ENCODE measurements around the gene ELMOD3. TPM values are rescaled to one million over a fixed set of nuclear protein-coding genes. Genes with fewer than 3 reads are reported as not detected.

ELMOD3 gene
- polyA plus RNA-seq, 1 of the 3 experiments (the other 2 are of a cell fraction): 15.4 TPM

DNA sequence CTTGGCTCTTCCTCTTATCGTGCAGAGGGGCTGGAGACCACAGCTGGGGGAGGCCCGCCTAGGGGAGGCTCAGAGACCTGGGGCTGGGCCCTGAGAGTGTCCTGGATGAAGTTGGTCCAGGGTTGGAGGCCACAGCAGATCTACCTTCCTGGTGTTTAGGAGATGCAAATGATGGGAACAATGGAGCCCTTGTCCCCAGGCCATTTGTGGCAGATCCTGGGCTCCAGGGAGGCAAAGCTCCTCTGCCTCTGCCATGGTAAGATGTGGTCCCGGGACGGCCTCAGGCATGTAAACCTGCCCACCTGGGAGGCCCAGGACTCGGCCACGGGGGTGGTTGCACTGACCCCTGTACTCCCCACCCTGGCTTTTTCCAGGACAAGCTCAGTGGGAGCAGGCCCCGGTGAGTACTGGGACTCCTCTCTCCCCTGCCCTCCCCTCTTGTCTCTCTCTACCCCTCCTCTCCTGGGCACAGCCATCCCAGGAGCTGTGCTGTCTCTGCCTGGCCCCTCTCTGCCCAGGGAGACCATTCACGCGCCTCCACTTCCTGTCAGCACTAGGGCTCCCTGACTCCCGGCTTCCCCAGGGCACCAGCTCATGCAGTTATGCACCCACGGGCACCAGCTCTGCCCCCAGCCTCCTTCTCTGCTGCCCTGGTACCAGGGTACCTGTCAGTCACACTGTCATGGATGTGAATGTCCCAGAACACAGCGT lies 74.8 kb downstream of the ELMOD3 start:
- Histone ChIP-seq H3F3A (replicated peaks; ENCODE audit: insufficient read depth) (no peaks in the 10 kb centered on the region), H2AFZ (ENCODE audit: low read depth) (no peak overlapping the region), H3K9ac (no peak overlapping the region), H3K36me3 (replicated peaks in 1 of 2; ENCODE audit: control insufficient read depth in 1 of 2, insufficient read depth in 2 of 2, low read length in 1 of 2) (no peaks in the 10 kb centered on the region), H3K27ac (ENCODE audit: low read depth in 2 of 2, low read length in 1 of 2) (no peak overlapping the region), H3K9me3 (no peaks in the 10 kb centered on the region), H3K4me3 (ENCODE audit: low read depth in 2 of 2, low read length in 1 of 2) (no peak overlapping the region), H3K4me2 (no peak overlapping the region), H3K4me1 (ENCODE audit: control insufficient read depth in 1 of 2, insufficient read depth in 2 of 2, low read depth in 1 of 2, low read length in 1 of 2) (peaks cover 0 to 41% of the 10 kb centered on the region in 2 experiments; a peak in 2 of 4 replicates), H3K27me3 (ENCODE audit: insufficient read depth) (no peaks in the 10 kb centered on the region), H4K20me1 (ENCODE audit: insufficient read depth) (no peaks in the 10 kb centered on the region), H3K9me2 (no peaks in the 10 kb centered on the region), H3K79me2 (ENCODE audit: insufficient read depth) (no peaks in the 10 kb centered on the region)
- DNase-seq: no peak
- 93% methylated on average over 11 of the region's 12 CpGs for WGBS (ENCODE audit: low lambda C conversion rate)
- ChIA-PET CTCF (interaction anchor here (0.8 to 4.7 kb wide), 5 partner anchors 9 to 122 kb away, joined by 3 to 43 read pairs (median 3); no protein-coding TSS in a partner anchor), POLR2A (interaction anchor here (1.6 to 4.8 kb wide), 2 partner anchors 110 to 117 kb away, joined by 6 to 54 read pairs; partner anchors contain the start of gene MAT2A)
- no peak for TF ChIP-seq RXRA (IDR thresholded peaks at IDR 0.05; ENCODE audit: borderline replicate concordance, low read depth)
- no peak for TF ChIP-seq MAX (IDR thresholded peaks at IDR 0.05; ENCODE audit: low read depth)
- no peak for TF ChIP-seq MEF2A (IDR thresholded peaks at IDR 0.05; ENCODE audit: borderline replicate concordance, low read depth)
- TF ChIP-seq CTCF (IDR thresholded peaks at IDR 0.05): no peak
- TF ChIP-seq MXI1 (IDR thresholded peaks at IDR 0.05; ENCODE audit: low read depth, low read length): no peak
- TF ChIP-seq CHD2 (IDR thresholded peaks at IDR 0.05; ENCODE audit: low read length, partially characterized antibody): no peak
- TF ChIP-seq TAF1 (IDR thresholded peaks at IDR 0.05; ENCODE audit: borderline replicate concordance, low read depth, low read length): no peak
- no peak for TF ChIP-seq GATA2 (CRISPR knock-in tag; IDR thresholded peaks at IDR 0.05)
- no peak for TF ChIP-seq RCOR1 (IDR thresholded peaks at IDR 0.05; ENCODE audit: low read length)
- TF ChIP-seq, protein P1, sequence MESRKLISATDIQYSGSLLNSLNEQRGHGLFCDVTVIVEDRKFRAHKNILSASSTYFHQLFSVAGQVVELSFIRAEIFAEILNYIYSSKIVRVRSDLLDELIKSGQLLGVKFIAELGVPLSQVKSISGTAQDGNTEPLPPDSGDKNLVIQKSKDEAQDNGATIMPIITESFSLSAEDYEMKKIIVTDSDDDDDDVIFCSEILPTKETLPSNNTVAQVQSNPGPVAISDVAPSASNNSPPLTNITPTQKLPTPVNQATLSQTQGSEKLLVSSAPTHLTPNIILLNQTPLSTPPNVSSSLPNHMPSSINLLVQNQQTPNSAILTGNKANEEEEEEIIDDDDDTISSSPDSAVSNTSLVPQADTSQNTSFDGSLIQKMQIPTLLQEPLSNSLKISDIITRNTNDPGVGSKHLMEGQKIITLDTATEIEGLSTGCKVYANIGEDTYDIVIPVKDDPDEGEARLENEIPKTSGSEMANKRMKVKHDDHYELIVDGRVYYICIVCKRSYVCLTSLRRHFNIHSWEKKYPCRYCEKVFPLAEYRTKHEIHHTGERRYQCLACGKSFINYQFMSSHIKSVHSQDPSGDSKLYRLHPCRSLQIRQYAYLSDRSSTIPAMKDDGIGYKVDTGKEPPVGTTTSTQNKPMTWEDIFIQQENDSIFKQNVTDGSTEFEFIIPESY (IDR thresholded peaks at IDR 0.05; ENCODE audit: borderline replicate concordance, low read depth): no peak
- TF ChIP-seq SMC3 (IDR thresholded peaks at IDR 0.05; ENCODE audit: low read depth, low read length): no peak
- TF ChIP-seq SIN3A (IDR thresholded peaks at IDR 0.05; ENCODE audit: borderline replicate concordance, low read depth, low read length): no peak
- TF ChIP-seq PBX3 (IDR thresholded peaks at IDR 0.05): no peak
- TF ChIP-seq REST (IDR thresholded peaks at IDR 0.05; ENCODE audit: low read depth, low read length): no peak
- no peak for TF ChIP-seq FOXM1 (IDR thresholded peaks at IDR 0.05; ENCODE audit: low read depth)
- TF ChIP-seq RAD21 (IDR thresholded peaks at IDR 0.05; ENCODE audit: low read length): no peak
- TF ChIP-seq USF1 (IDR thresholded peaks at IDR 0.05; ENCODE audit: borderline replicate concordance, low read depth): no peak
- no peak for TF ChIP-seq EP300 (IDR thresholded peaks at IDR 0.05; ENCODE audit: borderline replicate concordance in 1 of 2, low read depth in 1 of 2, low read length in 1 of 2)
- no peak for TF ChIP-seq RFX5 (IDR thresholded peaks at IDR 0.05; ENCODE audit: low read length)
